Measurements from ENCODE around the gene SPAG6. TPM values are rescaled to one million over a fixed set of nuclear protein-coding genes. Genes with fewer than 3 reads are reported as not detected.

The SPAG6 gene
- total RNA-seq, 4 donors from 2014 or later = 0.64 to 0.75 TPM; not detected in 2

- 64 to 65% methylated on average over 6 of the region's 6 CpGs for WGBS, 2 donors
- H3K4me3 ChIP-seq (ENCODE audit: low read depth, poor library complexity, severe bottlenecking) = no peak overlapping the region
- TF ChIP-seq CTCF (IDR thresholded peaks at IDR 0.05) (no peak), POLR2A (IDR thresholded peaks at IDR 0.05) (no peak)
- DNase-seq (ENCODE audit: low spot score in 2 of 2) = no peak
- intact Hi-C loops (cut with DNase I; ENCODE audit: low total_unique reads) = no loop called here
Measured at GRCh38 chr10:22443175-22443901, 98.0 kb downstream of the SPAG6 start.

DNA sequence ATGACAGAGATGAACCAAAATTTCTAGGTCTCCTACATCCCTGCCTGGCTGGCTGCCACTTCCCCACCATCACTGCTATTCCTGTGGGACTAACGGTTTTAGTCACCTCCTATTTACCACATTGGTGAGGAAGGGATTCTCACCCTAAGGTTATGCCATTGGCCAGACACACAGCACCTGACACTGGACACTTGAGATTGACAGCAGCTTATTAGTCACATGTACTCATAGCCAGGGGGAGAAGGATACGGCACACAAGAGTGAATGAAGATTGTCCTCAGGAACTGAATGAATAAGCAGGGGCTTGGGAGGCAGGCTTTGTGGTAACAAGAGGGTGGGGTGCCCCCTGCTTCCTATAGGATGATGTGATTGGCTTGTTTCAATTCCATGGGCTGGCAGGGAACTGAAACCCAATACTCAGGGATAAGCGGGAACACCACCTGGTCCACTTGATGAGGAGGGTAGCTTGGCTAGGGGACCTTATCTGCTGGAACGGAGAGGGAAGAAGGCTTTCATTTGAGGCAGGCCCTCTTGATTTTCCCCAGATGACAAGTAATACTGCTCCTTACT is 99.0 kb downstream of the SPAG6 start:
- intact Hi-C loops (cut with DNase I; ENCODE audit: low total_unique reads) = no loop called here
- H3K4me3 ChIP-seq (ENCODE audit: low read depth, poor library complexity, severe bottlenecking) = no peak overlapping the region
- 95% methylated on average over 4 of the region's 4 CpGs for WGBS, 2 donors
- TF ChIP-seq POLR2A (IDR thresholded peaks at IDR 0.05) = no peak
- TF ChIP-seq CTCF (IDR thresholded peaks at IDR 0.05) = no peak
- no peak for DNase-seq (ENCODE audit: low spot score in 2 of 2)

GRCh38 chr10:22445495-22445894 is 100.2 kb downstream of the SPAG6 start:
- 65 to 68% methylated on average over 3 of the region's 3 CpGs for WGBS, 2 donors
- DNase-seq (ENCODE audit: low spot score in 2 of 2) = no peak
- TF ChIP-seq POLR2A (IDR thresholded peaks at IDR 0.05) = no peak
- no peak for TF ChIP-seq CTCF (IDR thresholded peaks at IDR 0.05)
- intact Hi-C loops (cut with DNase I; ENCODE audit: low total_unique reads) = no loop called here
- no peak overlapping the region for H3K4me3 ChIP-seq (ENCODE audit: low read depth, poor library complexity, severe bottlenecking)

DNA sequence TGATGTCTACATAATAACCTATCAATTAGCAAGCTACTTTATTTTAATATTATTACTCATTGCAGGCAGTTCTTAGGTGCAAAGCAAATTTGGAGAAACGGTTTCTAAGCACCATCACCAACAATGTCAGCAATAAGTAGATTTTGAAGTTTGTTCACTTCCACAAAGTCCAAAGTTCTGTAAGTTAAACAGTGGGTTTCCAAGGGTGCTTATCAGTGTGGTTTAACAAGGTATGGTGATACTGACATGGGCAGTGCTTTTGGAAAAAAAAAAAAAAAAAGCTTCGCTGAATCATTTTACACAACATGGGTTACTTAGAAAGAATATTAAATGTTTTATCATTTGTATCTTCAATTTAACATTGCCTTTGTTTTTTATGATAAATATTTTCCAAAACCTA is 101.8 kb downstream of the SPAG6 start:
- TF ChIP-seq CTCF (IDR thresholded peaks at IDR 0.05) = no peak
- no peak for TF ChIP-seq POLR2A (IDR thresholded peaks at IDR 0.05)
- no peak for DNase-seq (ENCODE audit: low spot score in 2 of 2)
- intact Hi-C loops (cut with DNase I; ENCODE audit: low total_unique reads) = no loop called here
- WGBS, 2 donors = 90 to 94% methylated on average over 2 of the region's 2 CpGs
- no peak overlapping the region for H3K4me3 ChIP-seq (ENCODE audit: low read depth, poor library complexity, severe bottlenecking)

- WGBS, 2 donors = 94 to 98% methylated on average over 7 of the region's 7 CpGs
- intact Hi-C loops (cut with DNase I; ENCODE audit: low total_unique reads) = no loop called here
- H3K4me3 ChIP-seq (ENCODE audit: low read depth, poor library complexity, severe bottlenecking) = no peak overlapping the region
- DNase-seq (ENCODE audit: low spot score in 2 of 2) = no peak
- TF ChIP-seq CTCF (IDR thresholded peaks at IDR 0.05) (no peak), POLR2A (IDR thresholded peaks at IDR 0.05) (no peak)
Measured at GRCh38 chr10:22451346-22451745, 106.0 kb downstream of the SPAG6 start.
